ENCODE results near the gene OXCT1.
"Not testable (repeated sequence)": the region's sequence is repeated elsewhere in the genome, so short reads cannot be mapped to it uniquely, and the experiment has no call there.

OXCT1 gene

DNA sequence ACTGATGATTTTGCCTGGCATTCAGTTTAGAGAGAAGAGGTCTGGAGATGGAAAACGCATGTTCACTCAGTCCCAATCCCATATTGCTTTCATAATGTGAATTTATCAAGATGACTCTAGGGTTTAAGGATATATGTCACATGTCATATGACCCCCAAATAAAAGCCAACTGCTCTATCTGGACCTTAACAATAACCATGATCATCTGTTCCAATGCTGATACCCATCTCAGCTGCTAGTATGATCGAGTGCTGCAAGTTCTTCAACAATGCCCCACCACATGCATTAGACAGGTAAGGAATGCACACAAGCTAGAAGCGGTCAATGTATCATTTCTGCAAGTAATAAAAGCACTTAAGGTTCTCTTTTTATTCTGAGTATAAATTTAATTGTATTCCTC lies 91.8 kb downstream of the OXCT1 start:
- DNase-seq (ENCODE audit: low read depth in 2 of 3, low spot score in 2 of 3), result no peak

DNA sequence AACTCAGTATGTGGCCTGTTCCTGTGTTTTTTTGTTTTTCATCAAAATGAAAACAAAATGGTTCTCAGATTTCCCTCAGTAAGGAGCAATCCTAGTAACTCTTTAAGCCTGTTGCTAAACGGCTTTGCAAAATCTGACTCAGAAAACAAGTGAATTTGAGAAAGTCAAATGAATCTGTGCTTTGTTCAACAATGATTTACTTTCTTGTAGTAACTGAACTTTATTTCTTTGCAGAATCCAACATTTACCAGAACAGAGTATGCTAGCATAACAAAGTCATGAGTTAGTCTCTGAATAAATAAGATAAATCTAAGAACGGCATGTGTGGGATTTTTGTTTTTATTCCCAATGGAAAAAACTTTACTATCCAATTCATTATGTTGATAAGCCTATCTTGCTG lies 93.8 kb downstream of the OXCT1 start:
- no peak for DNase-seq (ENCODE audit: low read depth in 2 of 3, low spot score in 2 of 3)

DNA sequence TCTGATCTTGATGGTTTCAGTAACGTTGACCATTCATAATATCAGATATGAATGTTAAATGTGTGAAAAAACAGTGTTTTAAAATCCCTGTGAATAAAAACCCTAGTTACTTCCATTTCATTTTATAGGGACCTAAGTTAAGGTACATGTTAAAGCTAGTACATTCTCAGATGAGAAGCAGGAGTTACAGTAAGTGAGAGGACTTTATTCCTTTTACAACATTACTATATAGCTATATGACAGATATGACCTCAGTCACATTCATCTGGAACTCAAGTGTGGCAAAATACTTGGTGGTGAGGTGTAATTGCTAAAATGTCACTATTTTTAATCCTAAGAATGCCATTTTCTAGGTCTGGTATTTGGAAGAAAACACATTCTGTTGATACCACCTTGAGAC lies 96.4 kb downstream of the OXCT1 start:
- no peak for DNase-seq (ENCODE audit: low read depth in 2 of 3, low spot score in 2 of 3)

DNA sequence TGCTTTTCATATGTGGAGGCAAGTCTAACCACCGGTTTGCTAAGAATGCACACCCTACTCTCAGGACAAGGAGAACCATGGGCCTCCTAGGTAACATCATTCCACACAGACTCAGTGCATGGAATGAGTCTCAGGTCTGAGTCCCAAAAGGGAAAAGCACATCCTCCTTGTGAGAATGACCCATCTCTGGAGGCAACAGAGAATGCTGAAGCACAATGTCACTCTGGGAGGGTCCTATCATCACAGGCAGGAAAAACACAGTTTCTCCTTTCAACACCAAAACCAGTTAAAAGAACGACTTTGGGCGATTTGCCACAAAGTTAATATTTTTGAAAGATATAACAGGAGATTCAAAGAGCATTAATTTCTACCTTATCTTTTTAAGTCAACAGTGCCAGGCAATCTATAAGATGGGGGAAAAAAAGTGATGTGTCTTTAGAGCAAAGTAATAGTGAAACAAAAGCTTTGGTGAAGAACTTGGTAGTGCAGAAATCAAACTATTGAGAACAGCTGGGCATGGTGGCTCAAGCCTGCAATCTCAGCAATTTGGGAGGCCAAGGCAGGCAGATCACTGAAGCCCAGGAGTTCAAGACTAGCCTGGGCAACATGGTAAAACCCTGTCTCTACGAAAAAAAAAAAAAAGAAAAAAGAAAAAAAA lies 97.3 kb downstream of the OXCT1 start:
- no peak for DNase-seq (ENCODE audit: low read depth in 2 of 3, low spot score in 2 of 3)

DNA sequence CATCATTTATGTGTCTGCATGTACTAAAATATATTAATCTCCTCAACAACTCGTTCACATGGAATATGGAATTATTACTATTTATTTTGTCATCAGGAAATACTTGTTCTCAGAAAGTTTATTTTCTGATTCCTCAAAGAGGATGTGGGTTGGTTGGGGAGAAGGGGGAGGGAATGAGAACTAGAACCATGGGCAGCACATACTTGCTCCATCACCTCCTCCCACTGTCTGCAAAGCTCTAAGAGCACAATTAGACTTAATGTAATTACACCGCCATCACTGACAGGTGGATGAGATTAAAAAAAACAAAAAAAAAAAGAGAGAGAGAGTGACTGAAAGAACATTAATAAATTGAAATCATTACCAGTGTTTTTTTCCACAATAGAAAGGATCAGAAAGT lies 98.2 kb downstream of the OXCT1 start:
- no peak for DNase-seq (ENCODE audit: low read depth in 2 of 3, low spot score in 2 of 3)

DNA sequence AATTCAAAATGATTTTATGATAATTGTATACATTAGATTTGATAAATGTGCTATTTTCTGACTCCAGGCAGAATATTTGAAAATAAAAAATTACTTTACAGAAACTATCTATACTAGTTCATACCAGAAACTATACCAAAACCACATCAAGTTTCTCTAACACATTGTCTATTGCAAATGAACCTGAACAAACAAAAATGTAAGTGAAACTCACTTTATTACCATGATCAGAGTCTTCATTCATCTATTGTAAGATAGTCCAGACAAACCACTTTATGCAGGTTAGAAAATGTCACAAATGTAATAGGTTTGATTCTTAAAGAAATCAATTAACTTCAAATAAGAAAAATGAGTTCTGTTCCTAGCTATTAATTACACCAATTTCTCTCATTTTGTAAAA lies 99.4 kb downstream of the OXCT1 start:
- DNase-seq (ENCODE audit: low read depth in 2 of 3, low spot score in 2 of 3), result no peak

DNA sequence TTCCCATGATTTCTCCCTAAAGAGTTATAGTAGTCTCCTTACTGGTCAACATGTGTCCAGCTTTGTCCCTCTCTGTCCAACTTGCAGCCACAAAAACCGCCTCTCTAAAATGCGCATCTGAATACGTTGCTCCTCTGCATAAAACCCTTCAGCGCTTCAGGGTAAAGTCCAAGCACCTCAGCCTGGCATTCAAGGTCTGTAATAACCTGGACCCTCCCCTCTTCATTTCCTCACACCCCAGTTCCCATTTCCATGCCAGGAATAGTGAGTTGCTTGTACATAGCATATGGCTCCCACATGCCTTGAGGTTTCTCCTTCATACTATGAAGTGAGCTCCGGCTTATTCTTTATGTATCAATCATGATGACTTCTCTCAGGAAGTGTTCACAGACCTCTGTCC lies 101.5 kb downstream of the OXCT1 start:
- no peak for DNase-seq (ENCODE audit: low read depth in 2 of 3, low spot score in 2 of 3)

DNA sequence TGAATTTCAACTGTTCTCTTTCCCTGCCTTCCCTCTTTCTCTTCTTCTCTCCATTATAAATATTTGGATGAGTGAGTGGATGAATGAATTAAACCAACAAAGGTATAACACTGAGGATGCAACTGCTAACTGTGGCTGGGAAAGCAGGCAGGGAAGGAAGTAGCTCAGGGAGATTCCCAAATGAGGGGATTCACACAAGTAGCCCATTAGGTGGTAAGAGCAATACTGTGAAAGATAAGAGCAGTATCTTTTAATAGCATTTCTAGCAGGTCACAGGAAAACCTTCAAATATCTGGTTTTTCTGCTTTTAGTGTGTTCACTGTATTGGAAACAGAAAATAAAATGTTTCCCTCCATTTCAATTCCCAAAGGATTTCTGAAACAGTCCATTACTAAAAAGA lies 105.6 kb downstream of the OXCT1 start:
- no peak for DNase-seq (ENCODE audit: low read depth in 2 of 3, low spot score in 2 of 3)

DNA sequence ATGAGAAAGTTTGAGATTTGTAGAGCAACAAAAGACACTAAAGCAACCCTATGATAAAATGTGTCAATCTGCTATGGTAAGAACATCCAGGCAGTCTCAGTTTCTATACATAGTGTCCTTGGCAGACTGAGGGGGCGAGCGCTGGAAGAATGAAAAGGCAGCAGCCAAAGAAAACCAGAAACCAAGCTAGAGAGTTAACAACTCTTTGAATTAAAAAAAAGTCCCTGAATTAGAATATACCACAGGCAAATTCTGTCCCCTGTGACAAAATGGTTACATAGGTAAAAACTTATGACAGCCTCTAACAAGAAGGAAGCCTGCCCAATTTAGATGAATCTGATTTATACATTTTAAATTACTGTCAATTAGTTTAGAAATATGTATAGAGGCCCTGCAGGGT lies 106.7 kb downstream of the OXCT1 start:
- no peak for DNase-seq (ENCODE audit: low read depth in 2 of 3, low spot score in 2 of 3)

DNA sequence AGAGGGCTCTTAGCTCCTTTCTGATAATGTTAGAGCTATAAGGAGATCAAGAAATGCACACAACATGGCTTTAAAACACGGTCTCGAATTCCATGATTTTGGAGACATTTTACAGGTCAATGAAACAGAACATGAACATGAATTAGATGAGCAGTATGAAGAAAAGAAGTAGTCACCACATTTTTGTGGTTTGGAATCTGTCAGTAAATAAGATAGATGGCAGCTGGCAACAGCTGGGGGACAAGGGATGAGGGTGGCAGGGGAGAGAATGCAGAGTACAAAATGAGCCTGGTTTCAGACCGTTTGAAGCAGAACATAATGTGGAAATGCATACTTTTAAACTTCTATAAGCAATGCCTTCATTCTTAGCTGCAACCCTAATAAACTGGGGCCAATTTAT lies 107.1 kb downstream of the OXCT1 start:
- no peak for DNase-seq (ENCODE audit: low read depth in 2 of 3, low spot score in 2 of 3)

DNA sequence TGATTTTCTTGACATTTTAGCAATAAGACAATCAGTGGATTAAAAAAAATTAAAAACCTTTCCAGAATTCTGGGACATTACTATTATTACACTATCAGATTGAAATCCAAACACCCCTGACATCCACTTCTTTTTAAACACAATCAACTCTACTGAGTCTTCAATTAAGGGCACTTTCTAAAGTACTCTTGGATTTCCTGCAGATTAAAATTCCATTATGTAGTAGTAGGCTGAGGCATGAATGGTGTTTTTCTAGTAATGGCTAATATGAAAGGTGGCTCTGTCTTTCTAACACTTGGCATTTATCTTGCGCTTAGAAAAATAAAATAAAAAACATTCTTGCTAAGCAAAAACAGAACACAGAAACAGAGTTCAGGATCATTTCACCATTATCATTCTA lies 107.8 kb downstream of the OXCT1 start:
- no peak for DNase-seq (ENCODE audit: low read depth in 2 of 3, low spot score in 2 of 3)

DNA sequence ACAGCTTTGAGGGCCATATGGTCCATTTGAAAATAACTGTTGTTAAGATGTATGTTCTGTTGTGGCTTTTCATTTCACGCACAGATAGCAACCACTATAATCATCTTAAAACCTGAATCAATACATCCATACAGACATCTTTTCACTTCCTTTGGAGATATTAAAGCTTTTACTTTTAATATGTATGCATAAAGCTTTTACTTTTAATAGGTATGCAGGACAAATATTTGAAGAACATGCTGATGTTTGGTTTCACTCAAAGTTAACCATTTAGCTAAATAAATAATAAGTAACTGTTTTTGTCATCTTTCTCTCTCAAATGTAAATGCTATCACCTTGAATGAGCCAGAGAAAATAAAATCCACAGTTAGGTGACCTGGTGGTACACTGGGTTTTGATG lies 108.6 kb downstream of the OXCT1 start:
- no peak for DNase-seq (ENCODE audit: low read depth in 2 of 3, low spot score in 2 of 3)

DNA sequence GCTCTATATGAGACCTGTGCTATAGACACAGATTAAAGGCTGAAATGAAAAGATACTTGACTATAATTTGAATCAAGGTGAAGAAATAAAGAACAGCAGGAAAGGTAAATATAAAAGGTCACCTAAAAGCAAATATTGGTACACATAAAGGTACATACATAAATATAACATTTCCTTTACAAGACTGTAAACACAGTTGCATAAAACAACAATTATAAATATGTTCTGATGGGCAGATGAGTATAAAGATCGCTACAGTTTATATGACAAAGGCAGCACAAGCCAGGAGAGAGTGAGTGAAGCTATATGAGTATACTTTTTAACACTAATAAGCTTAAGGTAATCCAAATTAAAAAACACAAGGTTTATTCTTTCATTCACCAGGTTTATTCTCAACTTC lies 114.5 kb downstream of the OXCT1 start:
- DNase-seq (ENCODE audit: low read depth in 2 of 3, low spot score in 2 of 3), result no peak

DNA sequence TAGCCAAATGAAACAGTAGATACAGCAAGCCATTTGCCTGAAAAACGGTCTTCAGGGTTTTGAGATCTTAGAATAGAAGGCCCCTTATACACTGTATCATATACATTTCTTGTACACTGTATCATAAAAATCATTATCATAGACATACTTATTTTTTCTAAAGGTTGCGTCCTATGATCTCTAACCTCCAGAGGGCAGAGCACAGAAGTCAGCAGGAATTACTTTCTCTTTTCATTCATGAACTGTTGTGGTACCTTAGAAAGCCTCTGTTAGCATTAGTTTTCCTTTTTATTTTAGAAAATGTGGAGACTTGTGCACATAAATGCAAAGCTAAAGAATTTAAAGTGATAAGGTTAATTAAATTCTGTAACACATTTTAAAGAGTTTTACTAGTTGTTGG lies 115.4 kb downstream of the OXCT1 start:
- no peak for DNase-seq (ENCODE audit: low read depth in 2 of 3, low spot score in 2 of 3)

DNA sequence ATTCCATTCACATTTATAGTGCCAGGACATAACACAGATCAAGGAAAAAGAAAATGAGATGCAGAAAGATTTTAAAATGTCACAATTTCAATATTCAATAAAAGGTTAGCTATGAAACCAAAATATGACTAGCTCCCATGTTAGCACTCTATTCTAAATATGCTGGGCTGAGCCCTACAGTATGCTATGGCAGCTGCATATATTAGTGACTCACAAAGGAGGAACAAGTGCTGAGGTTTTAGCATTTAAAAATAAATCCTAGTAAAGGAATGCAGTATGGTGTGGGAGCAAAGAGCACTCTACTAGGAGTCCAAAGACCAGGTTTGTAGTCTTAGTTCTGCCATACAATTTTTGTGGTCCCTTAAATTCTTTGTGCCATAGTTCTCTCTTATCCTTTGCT lies 118.4 kb downstream of the OXCT1 start:
- no peak for DNase-seq (ENCODE audit: low read depth in 2 of 3, low spot score in 2 of 3)

DNA sequence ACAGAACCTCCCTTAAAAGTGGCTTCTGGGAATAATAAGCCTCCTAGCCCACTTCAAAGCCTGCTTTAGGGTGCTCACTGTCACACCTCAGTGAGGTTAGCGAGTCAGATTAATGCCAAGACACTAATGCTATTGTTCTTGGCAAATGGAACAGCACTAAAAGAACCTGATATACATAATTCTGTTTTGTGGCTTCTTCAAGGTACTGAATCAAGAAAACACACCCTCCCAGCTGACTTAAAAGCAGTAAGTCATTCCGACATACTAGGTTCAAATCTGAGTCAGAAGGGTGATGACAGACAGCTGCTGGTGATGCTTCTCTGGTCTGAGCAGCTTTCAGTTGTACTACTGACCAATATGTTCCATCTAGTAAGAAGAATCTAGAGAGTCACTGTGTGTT lies 121.6 kb downstream of the OXCT1 start:
- DNase-seq (ENCODE audit: low read depth in 2 of 3, low spot score in 2 of 3), result no peak

DNA sequence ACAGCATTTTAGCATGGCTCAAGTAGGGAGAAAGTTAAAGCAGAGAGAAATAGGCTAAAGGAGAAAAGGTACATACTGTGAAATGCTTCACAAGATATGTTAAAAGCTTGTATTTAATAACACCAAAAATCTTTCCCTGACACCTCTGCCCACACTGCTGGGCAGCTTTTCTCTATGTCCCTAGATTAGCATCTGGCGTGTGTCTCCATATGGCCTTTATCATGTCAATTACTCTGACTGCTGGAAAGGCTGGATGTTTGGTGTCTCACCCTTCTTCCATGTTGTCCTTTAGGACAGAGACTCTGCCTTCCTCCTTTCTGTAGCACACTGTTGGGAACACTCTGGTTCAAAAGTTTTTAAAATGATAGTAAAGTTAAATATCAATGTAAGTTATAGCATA lies 122.5 kb downstream of the OXCT1 start:
- no peak for DNase-seq (ENCODE audit: low read depth in 2 of 3, low spot score in 2 of 3)

DNA sequence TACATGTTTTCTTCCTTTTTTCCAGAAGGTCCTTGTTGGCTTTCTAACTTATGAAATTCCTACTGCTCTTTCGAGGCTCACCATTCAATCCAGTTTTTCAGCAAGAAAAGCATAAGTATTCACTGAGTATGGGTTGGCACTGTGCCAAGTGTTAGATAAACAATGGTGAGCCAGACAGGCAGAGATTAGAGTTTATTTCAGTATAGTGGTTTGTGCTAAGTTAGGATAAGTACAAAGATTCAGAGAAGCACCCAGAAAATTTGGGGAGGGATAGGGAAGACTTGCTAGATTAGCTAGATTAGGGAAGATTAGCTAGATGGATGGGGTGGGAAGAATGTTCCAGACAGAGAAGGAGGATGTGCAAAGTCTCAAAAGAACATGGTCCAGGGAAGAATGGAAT lies 122.9 kb downstream of the OXCT1 start:
- DNase-seq (ENCODE audit: low read depth in 2 of 3, low spot score in 2 of 3), result no peak

DNA sequence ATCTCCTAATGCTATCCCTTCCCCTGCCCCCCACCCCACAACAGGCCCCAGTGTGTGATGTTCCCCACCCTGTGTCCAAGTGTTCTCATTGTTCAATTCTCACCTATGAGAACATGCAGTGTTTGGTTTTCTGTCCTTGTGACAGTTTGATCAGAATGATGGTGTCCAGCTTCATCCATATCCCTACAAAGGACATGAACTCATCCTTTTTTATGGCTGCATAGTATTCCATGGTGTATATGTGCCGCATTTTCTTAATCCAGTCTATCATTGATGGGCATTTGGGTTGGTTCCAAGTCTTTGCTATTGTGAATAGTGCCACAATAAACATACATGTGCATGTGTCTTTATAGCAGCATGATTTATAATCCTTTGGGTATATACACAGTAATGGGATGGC lies 127.6 kb downstream of the OXCT1 start:
- not testable (repeated sequence) for DNase-seq (ENCODE audit: low read depth in 2 of 3, low spot score in 2 of 3)

DNA sequence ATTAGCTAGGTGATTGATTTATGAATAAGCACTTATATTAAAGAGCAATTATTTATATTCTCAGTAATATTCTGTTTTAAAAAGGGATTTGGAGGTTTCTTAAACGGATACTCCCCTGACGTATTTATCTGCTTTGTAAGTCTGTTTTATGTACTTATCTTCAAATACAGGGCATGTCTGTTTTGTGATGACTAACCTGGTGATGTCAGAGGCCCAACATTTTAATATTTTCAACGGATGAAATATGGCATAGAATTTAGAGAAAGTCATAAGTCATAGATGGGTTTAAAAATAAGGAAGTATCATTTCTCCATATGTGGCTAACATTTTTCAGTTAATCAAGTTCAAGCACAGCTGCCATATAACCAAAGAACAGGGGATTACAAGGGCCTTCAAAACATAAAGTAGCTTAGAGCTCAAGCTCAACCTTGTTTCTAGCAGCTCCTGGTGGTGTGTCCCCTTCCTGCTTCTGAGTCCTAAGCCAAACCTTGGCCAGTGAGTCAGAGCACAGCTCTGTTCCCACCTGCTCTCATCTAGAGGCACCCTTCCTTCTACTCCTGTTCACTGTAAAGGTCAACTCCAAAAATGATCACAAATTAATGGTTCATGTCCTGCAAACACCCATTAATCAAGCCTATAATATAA lies 131.4 kb downstream of the OXCT1 start:
- no peak for DNase-seq (ENCODE audit: low read depth in 2 of 3, low spot score in 2 of 3)

DNA sequence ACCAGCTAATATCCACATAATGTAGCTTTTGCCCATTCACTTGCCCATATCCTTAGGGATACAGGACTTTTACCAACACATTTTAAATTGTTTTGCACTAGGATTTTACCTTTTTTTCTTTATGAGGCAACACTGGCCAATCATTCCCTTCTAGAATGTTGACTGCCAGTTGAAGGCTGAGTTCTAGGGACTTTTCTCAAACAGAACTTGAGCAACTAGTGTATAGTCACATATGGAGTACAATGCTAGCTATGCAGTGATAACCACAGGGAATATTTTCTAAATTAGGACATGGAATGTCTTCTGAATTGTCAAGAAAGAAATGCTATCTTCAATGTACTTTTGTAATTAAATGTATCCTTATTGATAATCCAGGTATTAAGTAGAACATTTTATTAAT lies 133.6 kb downstream of the OXCT1 start:
- no peak for DNase-seq (ENCODE audit: low read depth in 2 of 3, low spot score in 2 of 3)

DNA sequence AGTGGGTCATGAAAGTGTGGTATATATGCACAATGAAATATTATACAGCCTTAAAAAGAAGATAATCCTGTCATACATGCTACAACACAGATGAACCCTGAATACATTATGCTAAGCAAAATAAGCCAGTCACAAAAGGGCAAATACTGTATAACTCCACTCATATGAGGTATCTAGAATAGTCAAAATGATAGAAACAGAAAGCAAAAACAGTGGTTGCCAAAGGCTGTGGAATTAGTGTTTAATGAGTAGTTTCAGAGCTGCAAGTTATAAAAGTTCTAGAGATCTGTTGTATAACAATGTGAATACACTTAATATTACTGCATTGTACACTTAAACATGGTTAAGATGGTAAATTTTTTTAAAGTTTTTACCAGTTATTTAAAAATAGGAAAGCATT lies 135.0 kb downstream of the OXCT1 start:
- no peak for DNase-seq (ENCODE audit: low read depth in 2 of 3, low spot score in 2 of 3)

DNA sequence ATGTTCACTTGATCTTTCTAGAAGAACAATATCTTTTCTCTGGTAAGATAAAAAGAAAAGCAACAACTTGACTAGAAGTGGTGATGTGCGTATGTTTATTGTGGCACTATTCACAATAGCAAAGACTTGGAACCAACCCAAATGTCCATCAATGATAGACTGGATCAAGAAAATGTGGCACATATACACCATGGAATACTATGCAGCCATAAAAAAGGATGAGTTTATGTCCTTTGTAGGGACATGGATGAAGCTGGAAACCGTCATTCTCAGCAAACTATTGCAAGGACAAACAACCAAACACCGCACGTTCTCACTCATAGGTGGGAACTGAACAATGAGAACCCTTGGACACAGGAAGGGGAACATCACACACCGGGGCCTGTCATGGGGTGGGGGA lies 140.8 kb downstream of the OXCT1 start:
- DNase-seq (ENCODE audit: low read depth in 2 of 3, low spot score in 2 of 3), result not testable (repeated sequence)

All from activated CD8-positive, alpha-beta memory T cell treated with anti-CD3 and anti-CD28 coated beads for 48 hours (primary cell).